Fibroblast of villous mesenchyme (primary cell): ENCODE results near the gene RBL2. TPM values are rescaled to one million over a fixed set of nuclear protein-coding genes. Genes with fewer than 3 reads are reported as not detected.
"Not testable (repeated sequence)": the region's sequence is repeated elsewhere in the genome, so short reads cannot be mapped to it uniquely, and the experiment has no call there.

ENCODE experiments used
- DNase-seq: peaks from one replicate; pipeline ENCODE4 v3.0.0-alpha.2; 2010; ENCODE audit warnings: low read depth
- H3K4me3 ChIP-seq: 2 replicates; pipeline ENCODE4 v1.5.1; 2011; ENCODE audit warnings: low read depth, mild to moderate bottlenecking, low read length
- total RNA-seq: library from RNA; depleted of rRNA; stranded (reverse); fragments of >200 nt; gene quantifications from 2 replicates; pipeline ENCODE4 v1.2.3, GENCODE V29; 2012
- TF ChIP-seq, protein P1 (sequence below): IDR thresholded peaks from 2 replicates; pipeline ENCODE4 v1.5.1; 2012; ENCODE audit warnings: low read depth, mild to moderate bottlenecking, low read length; ENCODE audit not compliant: insufficient read depth

RBL2 gene
- total RNA-seq, 1 donor: 49.7 TPM

DNA sequence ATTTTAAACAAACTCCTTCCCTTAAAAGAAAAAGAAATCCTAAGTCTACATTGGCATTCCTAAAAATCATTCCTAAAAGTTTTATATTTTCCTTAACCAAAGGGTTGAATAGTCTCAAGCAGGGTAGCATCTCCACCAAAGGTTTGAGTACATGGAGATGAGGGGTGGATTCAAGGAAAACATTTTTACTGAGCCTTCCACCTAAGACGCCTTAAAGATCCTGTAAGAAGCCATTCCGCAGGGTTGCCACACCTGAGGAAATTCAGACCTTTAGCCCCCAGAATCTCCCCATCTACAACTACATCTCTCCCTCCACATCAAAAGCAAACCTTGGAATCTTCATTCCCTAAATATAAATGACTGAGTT lies 76.4 kb downstream of the RBL2 start:
- no peak overlapping the region for H3K4me3 ChIP-seq
- DNase-seq: no peak
- TF ChIP-seq, protein P1, sequence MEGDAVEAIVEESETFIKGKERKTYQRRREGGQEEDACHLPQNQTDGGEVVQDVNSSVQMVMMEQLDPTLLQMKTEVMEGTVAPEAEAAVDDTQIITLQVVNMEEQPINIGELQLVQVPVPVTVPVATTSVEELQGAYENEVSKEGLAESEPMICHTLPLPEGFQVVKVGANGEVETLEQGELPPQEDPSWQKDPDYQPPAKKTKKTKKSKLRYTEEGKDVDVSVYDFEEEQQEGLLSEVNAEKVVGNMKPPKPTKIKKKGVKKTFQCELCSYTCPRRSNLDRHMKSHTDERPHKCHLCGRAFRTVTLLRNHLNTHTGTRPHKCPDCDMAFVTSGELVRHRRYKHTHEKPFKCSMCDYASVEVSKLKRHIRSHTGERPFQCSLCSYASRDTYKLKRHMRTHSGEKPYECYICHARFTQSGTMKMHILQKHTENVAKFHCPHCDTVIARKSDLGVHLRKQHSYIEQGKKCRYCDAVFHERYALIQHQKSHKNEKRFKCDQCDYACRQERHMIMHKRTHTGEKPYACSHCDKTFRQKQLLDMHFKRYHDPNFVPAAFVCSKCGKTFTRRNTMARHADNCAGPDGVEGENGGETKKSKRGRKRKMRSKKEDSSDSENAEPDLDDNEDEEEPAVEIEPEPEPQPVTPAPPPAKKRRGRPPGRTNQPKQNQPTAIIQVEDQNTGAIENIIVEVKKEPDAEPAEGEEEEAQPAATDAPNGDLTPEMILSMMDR: no peak

DNA sequence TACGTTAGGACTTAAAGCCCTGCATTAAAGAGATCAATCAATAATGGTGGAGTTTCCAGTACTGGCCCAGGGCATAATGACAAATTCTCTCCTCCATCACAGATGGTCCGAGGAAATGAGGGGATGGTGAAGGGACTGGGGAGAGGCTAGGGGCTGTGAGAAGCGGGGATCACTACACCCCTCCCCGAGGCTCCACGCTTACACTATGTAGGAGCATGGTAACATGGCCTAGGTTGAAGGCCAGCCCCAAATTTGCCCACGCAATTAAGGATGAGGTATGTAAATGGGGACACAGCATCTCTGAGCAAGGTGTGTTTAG lies 76.8 kb downstream of the RBL2 start:
- DNase-seq: no peak
- H3K4me3 ChIP-seq: no peak overlapping the region
- TF ChIP-seq, protein P1: no peak

DNA sequence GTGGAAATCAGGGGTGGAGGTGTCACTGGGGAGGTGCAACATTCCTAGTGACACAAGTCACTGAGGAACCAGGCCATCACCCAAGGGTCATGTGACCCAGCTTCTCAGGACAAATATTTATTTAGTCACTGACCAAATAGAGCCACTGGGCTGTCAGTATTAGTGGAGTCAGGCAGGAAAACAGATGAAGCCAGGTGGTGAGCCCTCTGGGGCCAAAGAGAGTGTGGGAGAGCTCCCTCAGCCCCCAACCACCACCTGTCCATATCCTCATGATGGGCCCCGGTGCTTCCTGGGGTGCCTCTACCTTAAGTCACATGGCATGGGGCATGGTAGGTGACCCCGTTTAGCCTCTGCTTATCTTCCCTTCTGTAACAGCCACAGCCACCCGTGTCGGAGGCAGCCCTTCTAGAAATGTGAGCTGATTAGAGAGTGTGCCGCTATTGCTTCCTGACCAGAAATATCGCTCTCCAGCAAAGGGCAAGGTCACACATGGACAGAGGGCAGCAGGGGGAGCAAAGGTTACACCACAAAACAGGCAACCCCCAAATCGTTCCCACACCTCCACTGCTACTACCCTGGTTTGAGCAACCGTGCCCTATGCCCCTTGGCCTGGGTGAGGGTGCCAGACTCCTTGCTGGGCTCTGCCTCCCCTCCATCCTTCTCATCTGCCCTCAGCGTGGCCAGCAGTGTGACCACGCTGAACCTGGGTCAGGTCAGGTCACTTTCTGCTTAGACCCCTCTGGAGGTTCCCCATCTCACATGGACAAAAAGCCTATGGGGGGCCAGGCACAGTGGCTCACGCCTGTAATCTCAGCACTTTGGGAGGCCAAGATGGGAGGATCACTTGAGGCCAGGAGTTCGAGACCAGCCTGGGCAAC lies 77.4 kb downstream of the RBL2 start:
- no peak for DNase-seq
- H3K4me3 ChIP-seq: no peak overlapping the region
- TF ChIP-seq, protein P1: no peak

DNA sequence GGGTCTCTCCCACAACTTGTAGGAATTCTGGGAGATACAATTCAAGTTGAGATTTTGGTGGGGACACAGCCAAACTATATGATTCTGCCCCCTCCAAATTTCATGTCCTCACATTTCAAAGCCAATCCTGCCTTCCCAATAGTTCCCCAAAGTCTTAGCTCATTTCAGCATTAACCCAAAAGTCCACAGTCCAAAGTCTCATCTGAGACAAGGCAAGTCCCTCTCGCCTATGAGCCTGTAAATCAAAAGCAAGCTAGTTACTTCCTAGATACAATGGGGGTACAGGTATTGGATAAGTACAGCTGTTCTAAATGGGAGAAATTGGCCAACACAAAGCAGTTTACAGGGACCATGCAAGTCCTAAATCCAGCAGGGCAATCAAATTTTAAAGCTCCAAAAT lies 78.5 kb downstream of the RBL2 start:
- not testable (repeated sequence) for H3K4me3 ChIP-seq, DNase-seq

DNA sequence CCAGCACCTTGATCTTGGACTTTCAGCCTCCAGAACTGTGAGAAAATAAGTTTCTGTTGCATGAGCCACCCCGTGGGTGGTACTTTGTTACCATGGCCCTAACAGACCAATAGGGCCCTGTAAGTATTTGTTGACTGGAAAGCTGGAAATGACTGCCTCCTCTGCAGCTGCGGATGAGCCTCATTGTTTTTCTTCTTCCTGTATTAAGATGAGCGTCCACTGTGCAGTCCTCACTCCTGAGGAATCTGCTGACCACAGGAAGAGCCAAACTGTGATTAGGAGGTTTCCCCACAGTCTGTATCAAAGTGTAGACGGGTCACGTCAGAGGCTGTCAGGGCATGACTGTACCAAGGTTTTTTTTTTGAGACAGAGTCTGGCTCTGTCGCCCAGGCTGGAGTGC lies 81.0 kb downstream of the RBL2 start:
- TF ChIP-seq, protein P1: no peak
- H3K4me3 ChIP-seq: no peak overlapping the region
- DNase-seq: peak; percentile 66

DNA sequence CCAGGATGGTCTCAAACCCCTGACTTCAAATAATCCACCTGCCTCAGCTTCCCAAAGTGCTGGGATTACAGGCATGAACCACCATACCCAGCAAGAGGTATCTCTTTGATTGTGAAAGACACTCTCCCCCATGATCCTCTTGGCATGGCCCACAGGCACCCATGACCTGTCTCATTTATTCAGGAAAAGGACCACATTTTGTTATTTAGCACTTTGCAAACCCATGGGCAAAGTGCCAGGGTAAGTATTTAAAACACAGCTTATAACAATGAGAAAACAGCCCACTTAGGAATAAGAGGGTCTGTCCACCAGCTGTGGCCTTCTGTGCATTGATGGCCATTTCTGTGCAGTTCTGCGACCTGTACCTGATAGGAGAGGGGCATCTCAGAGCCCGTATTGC lies 81.5 kb downstream of the RBL2 start:
- H3K4me3 ChIP-seq: no peak overlapping the region
- no peak for DNase-seq
- TF ChIP-seq, protein P1: no peak

DNA sequence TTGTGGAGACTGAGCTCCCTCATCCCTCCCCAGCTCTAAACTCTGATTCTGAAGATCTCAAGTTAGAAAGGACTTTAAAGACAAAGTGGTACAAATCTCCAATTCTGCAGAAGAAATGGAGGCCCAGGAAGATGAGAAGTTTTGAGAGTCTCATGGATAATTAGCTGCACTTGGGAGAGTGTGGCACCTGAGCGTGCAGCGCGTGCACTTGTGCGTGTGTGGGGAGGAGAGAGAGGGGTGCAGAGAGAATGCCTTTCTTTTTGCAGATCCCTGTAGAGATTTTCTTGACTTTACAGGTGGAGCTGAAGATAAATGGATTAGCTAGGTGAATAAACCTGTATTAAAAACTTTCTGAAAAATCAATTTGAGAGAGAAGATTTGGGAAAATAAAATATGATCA lies 83.6 kb downstream of the RBL2 start:
- TF ChIP-seq, protein P1: no peak
- no peak for DNase-seq
- H3K4me3 ChIP-seq: no peak overlapping the region
